ENCODE measurements around the gene MICALL2. TPM values are rescaled to one million over a fixed set of nuclear protein-coding genes. Genes with fewer than 3 reads are reported as not detected.

Gene MICALL2
- total RNA-seq, 1 donor from 2014 or later, result 14.2 TPM

- no peak for FAIRE-seq
- Histone ChIP-seq H3K27me3 (ENCODE audit: control insufficient read depth, insufficient read depth, low read length) (no peaks in the 10 kb centered on the region), H3K36me3 (ENCODE audit: control insufficient read depth, insufficient read depth, low read length) (no peaks in the 10 kb centered on the region), H3K4me3 (ENCODE audit: low read depth, low read length) (no peak overlapping the region)
- TF ChIP-seq CTCF (IDR thresholded peaks at IDR 0.05; ENCODE audit: insufficient read depth, low read length, severe bottlenecking), result no peak
- DNase-seq (ENCODE audit: low read depth), result no peak
These were observed 45.2 kb downstream of the MICALL2 start for GRCh38 chr7:1413936-1414639.

GRCh38 chr7:1412322-1413261, 46.7 kb downstream of the MICALL2 start:
- Histone ChIP-seq H3K27me3 (ENCODE audit: control insufficient read depth, insufficient read depth, low read length) (no peaks in the 10 kb centered on the region), H3K4me3 (ENCODE audit: low read depth, low read length) (no peak overlapping the region), H3K36me3 (ENCODE audit: control insufficient read depth, insufficient read depth, low read length) (no peaks in the 10 kb centered on the region)
- FAIRE-seq, result no peak
- DNase-seq (ENCODE audit: low read depth), result peak; percentile 61
- TF ChIP-seq CTCF (IDR thresholded peaks at IDR 0.05; ENCODE audit: insufficient read depth, low read length, severe bottlenecking), result peak; percentile 79

GRCh38 chr7:1411414-1411813, 47.9 kb downstream of the MICALL2 start:
- no peak overlapping the region for H3K4me3 ChIP-seq (ENCODE audit: low read depth, low read length)
- no peaks in the 10 kb centered on the region for H3K36me3 ChIP-seq (ENCODE audit: control insufficient read depth, insufficient read depth, low read length)
- no peak for FAIRE-seq
- H3K27me3 ChIP-seq (ENCODE audit: control insufficient read depth, insufficient read depth, low read length), result no peaks in the 10 kb centered on the region
- no peak for DNase-seq (ENCODE audit: low read depth)
- no peak for TF ChIP-seq CTCF (IDR thresholded peaks at IDR 0.05; ENCODE audit: insufficient read depth, low read length, severe bottlenecking)

- no peak overlapping the region for H3K4me3 ChIP-seq (ENCODE audit: low read depth, low read length)
- H3K36me3 ChIP-seq (ENCODE audit: control insufficient read depth, insufficient read depth, low read length), result no peaks in the 10 kb centered on the region
- TF ChIP-seq CTCF (IDR thresholded peaks at IDR 0.05; ENCODE audit: insufficient read depth, low read length, severe bottlenecking), result no peak
- FAIRE-seq, result no peak
- H3K27me3 ChIP-seq (ENCODE audit: control insufficient read depth, insufficient read depth, low read length), result no peaks in the 10 kb centered on the region
- no peak for DNase-seq (ENCODE audit: low read depth)
These were observed 48.3 kb downstream of the MICALL2 start for GRCh38 chr7:1410992-1411391.

GRCh38 chr7:1409555-1409954, 49.7 kb downstream of the MICALL2 start:
- Histone ChIP-seq H3K4me3 (ENCODE audit: low read depth, low read length) (no peak overlapping the region), H3K36me3 (ENCODE audit: control insufficient read depth, insufficient read depth, low read length) (no peaks in the 10 kb centered on the region), H3K27me3 (ENCODE audit: control insufficient read depth, insufficient read depth, low read length) (peaks cover 3% of the 10 kb centered on the region)
- no peak for DNase-seq (ENCODE audit: low read depth)
- TF ChIP-seq CTCF (IDR thresholded peaks at IDR 0.05; ENCODE audit: insufficient read depth, low read length, severe bottlenecking), result no peak
- FAIRE-seq, result no peak

Measured in bronchial epithelial cell (primary cell).